Stimulated activated naive CD8-positive, alpha-beta T cell treated with anti-CD3 and anti-CD28 coated beads, Interleukin-15, Interleukin-2, amounts not matched to agents 100 ng/mL and 50 ng/mL, for 24 hours (primary cell): Measurements from ENCODE around the gene SH3D21.

Experiments used
- H3K27ac Mint-ChIP-seq: one replicate; pipeline ENCODE4 v1.8.0; 2021; ENCODE audit warnings: mild to moderate bottlenecking, mixed read lengths
- H3K27me3 Mint-ChIP-seq: one replicate; pipeline ENCODE4 v1.8.0; 2021; ENCODE audit warnings: mixed read lengths
- H3K36me3 Mint-ChIP-seq: one replicate; pipeline ENCODE4 v1.8.0; 2021; ENCODE audit warnings: low read depth, mixed read lengths
- H3K4me1 Mint-ChIP-seq: one replicate; pipeline ENCODE4 v1.8.0; 2021; ENCODE audit warnings: low read depth, mixed read lengths
- H3K4me3 Mint-ChIP-seq: one replicate; pipeline ENCODE4 v1.8.0; 2021; ENCODE audit warnings: mild to moderate bottlenecking, mixed read lengths
- H3K9me3 Mint-ChIP-seq: one replicate; pipeline ENCODE4 v1.8.0; 2021; ENCODE audit warnings: mixed read lengths

Gene SH3D21

DNA sequence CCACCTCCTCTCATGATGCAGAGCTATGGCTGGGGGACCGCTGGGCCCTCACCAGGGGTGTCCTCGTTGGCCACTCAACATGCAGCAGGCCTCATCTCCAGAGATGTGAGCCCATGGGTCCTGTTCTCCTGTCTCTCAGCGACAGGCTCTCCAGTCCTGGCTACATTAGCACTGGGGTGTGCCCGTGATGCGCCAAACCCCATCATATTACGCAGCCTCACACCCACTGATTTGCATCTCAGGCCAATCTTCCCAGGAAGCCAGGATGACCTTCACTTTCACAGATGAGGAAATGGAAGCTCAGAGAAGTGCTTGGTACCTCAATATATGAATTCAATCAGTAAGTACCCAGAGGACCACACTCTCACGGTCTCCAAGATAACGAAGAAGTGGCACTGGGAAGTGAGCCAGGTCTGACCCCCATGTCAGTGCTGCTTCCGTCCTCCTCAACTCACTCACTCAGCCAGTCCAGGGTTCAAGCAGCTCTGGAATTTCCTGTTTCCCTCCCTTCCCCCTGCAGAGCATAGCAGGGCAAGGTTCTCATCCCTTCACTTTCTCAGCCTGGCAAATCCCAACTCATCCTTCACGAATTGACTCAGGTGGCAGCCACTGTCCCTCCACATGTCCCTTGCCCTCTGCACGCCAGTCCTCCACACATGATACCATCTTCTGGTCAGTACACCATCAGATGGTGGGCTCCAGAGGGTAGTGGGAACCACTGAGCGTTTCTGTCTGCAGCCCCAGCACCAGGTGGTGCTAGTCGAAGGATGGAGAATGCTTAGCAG lies 46.1 kb downstream of the SH3D21 start:
- Mint-ChIP-seq H3K27me3 (no peaks in the 10 kb centered on the region), H3K9me3 (no peaks in the 10 kb centered on the region), H3K4me1 (peaks cover 32% of the 10 kb centered on the region), H3K27ac (no peak overlapping the region), H3K36me3 (peaks cover 46% of the 10 kb centered on the region), H3K4me3 (no peak overlapping the region)

DNA sequence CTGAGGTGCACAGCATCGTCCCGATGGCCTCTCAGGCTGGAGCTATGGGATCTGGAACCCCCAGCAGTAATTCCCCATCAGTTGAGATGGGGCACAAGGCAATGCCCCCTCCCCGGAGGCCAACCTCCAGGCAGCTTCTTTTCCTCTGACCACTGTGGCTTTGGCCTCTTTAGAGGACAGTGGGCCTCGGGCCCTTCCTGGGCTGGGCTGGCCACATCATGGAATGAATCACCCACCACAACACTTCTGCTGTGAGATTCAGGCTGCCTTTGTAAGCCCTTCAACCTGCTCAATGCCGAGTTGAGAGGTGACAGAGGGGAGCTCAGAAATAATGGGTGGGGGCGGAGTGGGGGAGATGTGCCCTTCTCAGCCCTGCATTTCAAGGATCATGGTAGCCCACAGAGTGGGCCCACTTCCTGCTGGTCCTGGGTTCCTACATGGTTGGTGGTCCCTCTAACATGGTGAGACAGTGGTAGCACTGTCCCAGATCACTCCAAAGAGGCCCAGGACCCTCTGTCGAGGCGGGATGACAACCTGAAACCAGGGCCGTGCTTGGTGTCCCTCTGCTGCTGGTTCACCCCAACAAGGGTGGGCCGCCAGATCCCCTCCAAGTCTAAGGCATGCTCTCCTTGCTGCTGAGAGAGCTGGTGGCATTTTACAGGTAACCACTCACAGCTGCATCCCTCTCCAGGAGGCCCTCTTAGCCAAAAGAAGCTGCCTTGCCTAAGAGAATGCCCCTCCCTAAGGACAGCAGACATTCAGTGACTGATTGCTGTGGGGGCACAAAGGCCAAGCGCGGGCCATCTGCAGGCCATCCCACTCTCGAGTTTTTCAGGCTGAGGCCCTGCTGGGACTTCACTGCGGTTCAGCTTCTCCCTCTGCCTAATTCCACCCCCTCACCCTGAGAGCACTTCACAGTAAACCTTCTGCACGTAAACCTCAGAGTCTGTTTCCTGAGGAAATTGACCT lies 47.0 kb downstream of the SH3D21 start:
- Mint-ChIP-seq H3K9me3 (no peaks in the 10 kb centered on the region), H3K27ac (no peak overlapping the region), H3K27me3 (no peaks in the 10 kb centered on the region), H3K36me3 (peaks cover 47% of the 10 kb centered on the region), H3K4me1 (peaks cover 32% of the 10 kb centered on the region), H3K4me3 (no peak overlapping the region)

DNA sequence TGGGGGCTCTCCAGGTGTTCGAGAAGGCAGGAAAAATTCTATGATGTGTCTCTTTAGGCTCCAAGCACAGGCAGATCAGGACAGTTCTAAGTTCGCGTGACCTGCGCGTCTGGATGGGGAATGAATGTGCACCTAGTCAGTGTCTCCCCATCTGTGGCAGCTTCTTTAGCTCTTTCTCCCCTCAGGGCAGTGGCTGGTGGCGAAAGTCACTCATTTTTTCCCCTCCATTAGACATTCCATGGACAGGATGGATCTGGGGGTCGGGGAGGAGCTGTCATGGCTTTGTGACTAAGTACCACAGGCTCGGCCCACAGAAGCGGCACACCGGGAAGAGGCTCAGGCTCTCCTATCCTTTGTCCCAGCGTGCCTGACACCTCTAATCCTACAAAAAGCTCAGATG lies 48.3 kb downstream of the SH3D21 start:
- Mint-ChIP-seq H3K36me3 (peaks cover 56% of the 10 kb centered on the region), H3K27ac (no peak overlapping the region), H3K27me3 (no peaks in the 10 kb centered on the region)

DNA sequence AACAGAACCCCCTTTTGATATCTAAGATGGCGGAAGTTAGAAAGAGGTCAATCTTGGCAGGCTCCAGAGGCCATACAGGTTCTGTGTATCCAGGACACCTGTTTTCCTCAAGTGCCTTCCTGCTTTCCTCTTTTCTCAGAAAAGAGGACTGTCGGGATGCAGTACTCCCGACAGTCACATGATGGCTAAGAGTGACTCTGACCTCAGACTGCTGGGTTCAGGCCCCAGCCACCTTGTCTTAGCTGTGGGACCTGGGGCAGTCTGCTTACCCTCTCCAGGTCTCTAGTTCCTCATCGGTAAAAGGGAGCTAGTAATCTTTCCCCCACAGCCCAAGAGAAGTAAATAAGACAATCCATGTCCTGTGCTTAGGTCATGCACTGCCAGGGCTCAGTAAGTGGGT lies 49.6 kb downstream of the SH3D21 start:
- Mint-ChIP-seq H3K36me3 (peaks cover 56% of the 10 kb centered on the region), H3K9me3 (no peaks in the 10 kb centered on the region), H3K4me1 (peaks cover 28% of the 10 kb centered on the region), H3K27ac (no peak overlapping the region), H3K4me3 (no peak overlapping the region), H3K27me3 (no peaks in the 10 kb centered on the region)

More for the DNA sequence above, 48.3 kb downstream of the SH3D21 start:
- no peak overlapping the region for H3K4me3 Mint-ChIP-seq
- H3K4me1 Mint-ChIP-seq: peaks cover 30% of the 10 kb centered on the region
- no peaks in the 10 kb centered on the region for H3K9me3 Mint-ChIP-seq

DNA sequence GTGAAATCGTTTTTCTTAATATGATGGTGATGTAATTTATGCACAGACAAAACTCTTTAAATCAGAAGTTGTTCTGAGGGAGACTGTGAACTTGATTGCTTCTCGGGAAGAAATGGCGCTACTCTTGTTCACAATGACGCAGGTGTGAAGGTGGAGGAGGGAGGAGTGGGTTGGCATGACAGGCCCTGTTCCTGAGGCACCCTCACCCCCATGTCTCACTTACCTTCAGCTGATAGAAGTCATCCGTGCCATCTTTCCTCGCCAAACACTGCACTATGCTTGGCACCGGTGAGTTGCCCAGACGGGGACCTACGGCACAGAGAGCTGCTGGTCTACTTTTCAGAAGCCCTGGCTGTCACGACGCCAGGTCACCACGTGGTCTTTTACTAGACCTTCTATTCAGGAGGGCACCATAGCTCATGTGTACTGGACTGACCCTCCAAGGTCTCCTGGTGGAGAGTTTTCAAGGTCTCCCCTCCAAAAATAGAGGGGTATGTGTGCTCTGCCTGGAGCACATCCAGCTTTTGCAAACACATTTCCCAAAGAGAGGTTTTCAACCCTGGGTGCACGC lies 52.4 kb downstream of the SH3D21 start:
- Mint-ChIP-seq H3K9me3 (no peaks in the 10 kb centered on the region), H3K36me3 (peaks cover 59% of the 10 kb centered on the region), H3K4me1 (peaks cover 9% of the 10 kb centered on the region), H3K27ac (no peak overlapping the region), H3K27me3 (no peaks in the 10 kb centered on the region), H3K4me3 (no peak overlapping the region)

DNA sequence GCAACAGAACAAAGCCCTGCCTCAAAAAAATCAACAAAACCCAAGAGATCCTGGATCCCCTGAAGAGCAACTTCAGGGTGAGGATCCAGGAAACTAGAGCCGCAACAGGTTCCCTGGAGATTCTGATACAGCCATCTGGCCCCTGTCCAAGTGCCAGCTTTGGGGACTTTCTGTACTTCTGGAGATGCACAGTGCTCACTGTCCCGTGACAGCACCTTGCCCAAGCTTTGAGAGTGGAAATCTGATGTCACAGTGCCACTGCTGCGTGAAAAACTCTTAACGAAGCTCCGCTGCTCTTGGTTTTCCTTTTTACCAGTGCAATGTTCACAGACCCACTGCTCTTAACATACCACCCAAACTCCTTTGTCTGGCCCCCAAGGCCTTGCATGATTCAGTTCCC lies 53.2 kb downstream of the SH3D21 start:
- no peak overlapping the region for H3K4me3 Mint-ChIP-seq
- no peaks in the 10 kb centered on the region for H3K27me3 Mint-ChIP-seq
- peaks cover 9% of the 10 kb centered on the region for H3K4me1 Mint-ChIP-seq
- no peaks in the 10 kb centered on the region for H3K9me3 Mint-ChIP-seq
- H3K36me3 Mint-ChIP-seq: peaks cover 56% of the 10 kb centered on the region
- H3K27ac Mint-ChIP-seq: peak overlapping the region; percentile 80

DNA sequence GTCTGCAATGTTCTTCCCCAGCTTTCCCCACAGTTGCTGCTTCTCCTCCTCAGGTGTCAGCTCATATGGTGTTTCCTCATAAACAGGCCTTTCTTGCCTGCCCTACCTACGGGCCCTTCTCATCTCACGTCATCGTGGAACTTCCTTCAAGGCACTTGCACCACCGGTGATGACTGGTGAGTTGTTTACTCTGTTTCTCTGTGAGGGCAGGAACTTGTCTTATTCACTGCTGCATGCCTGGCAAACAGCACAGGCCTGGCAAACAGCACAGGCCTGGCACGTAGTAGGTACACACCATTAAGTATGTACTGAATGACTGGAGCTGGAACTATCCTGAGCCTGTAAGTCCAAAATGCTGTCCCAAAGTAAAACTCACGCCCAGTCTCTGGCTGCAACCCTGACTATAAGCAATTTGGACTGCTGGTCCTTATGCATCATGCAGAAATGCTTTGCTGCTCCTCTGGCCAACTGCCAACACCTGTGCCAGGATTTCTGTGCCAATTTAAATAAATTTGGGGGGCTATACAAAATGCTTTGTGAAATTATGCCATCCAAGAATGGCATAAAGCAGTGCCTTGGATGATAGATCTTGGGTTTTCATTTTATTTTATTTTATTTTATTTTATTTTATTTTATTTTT lies 53.9 kb downstream of the SH3D21 start:
- H3K27me3 Mint-ChIP-seq: no peaks in the 10 kb centered on the region
- H3K4me3 Mint-ChIP-seq: no peak overlapping the region
- peak overlapping the region; percentile 80 for H3K27ac Mint-ChIP-seq
- H3K9me3 Mint-ChIP-seq: no peaks in the 10 kb centered on the region
- H3K36me3 Mint-ChIP-seq: peaks cover 51% of the 10 kb centered on the region
- H3K4me1 Mint-ChIP-seq: peaks cover 10% of the 10 kb centered on the region

DNA sequence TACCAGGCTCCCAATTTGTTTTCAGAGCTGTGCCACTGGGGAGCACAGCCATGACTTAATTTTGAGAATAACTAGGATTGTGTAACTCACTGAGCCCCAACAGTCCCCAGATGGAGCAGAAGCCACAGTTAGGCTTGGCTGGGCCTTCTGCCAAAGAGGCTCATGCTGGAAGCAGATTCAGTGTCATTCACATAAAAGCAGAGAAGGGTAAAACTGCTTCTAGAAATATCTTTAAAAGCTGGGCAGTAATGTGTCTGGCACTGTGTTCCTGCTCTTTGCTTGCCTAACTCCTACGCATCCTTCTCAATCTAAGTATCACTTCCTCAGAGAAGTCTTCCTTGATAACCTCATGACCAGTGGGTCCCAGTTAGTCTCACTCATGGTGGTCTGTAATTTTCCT lies 59.2 kb downstream of the SH3D21 start:
- no peak overlapping the region for H3K4me3 Mint-ChIP-seq
- H3K4me1 Mint-ChIP-seq: peaks cover 44% of the 10 kb centered on the region
- no peaks in the 10 kb centered on the region for H3K27me3 Mint-ChIP-seq
- H3K27ac Mint-ChIP-seq: peak overlapping the region; percentile 79
- H3K9me3 Mint-ChIP-seq: no peaks in the 10 kb centered on the region
- H3K36me3 Mint-ChIP-seq: peaks cover 11% of the 10 kb centered on the region

DNA sequence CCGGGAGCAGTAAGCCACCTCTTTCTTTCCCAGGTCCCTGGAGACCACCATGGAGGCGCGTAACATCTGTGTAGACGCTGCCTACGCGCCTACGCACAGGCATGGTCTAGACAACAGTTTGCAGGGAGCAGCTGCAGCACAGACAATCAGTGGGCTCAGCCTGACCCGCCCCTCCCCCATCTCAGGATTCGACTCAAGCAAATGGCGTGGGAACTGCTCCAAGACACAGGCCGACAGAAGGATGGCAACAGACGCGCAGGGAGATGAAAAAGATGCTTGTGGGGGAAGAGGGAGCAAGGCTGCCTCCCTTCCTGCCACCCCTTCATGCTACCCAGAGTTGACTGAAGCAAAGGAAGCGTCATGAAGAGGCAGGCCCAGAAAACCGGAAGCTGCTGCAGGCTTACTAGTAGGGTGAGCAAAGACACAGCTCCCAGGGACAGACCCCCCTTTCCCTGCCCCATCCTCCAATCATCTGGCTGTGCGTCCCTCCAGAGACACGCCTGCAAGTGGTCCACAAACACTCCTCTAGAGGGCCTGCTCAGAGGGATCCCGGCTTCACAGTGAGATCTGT lies 60.0 kb downstream of the SH3D21 start:
- peak overlapping the region; percentile 79 for H3K27ac Mint-ChIP-seq
- H3K4me1 Mint-ChIP-seq: peaks cover 44% of the 10 kb centered on the region
- no peaks in the 10 kb centered on the region for H3K27me3 Mint-ChIP-seq
- no peak overlapping the region for H3K4me3 Mint-ChIP-seq
- H3K36me3 Mint-ChIP-seq: peaks cover 11% of the 10 kb centered on the region
- H3K9me3 Mint-ChIP-seq: no peaks in the 10 kb centered on the region

DNA sequence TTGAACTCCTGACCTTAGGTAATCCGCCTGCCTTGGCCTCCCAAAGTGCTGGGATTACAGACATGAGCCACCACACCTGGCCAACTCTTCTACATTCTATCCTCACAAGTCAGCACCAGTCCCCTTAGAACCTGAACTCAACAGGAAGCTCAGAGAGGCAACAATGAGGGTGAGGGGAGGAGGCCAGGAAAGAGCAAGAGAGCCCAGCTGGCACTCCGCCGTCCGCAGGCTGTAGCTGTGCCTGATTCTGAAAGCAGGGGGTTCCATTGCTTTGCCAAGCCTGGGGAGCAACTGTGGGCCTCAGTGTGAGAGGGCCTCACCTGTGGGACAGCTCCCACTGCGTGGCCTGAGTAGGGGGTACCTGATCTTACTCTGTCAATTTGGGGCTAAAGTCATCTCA lies 60.9 kb downstream of the SH3D21 start:
- H3K36me3 Mint-ChIP-seq: peaks cover 7% of the 10 kb centered on the region
- no peaks in the 10 kb centered on the region for H3K27me3 Mint-ChIP-seq
- no peaks in the 10 kb centered on the region for H3K9me3 Mint-ChIP-seq
- peaks cover 47% of the 10 kb centered on the region for H3K4me1 Mint-ChIP-seq
- H3K4me3 Mint-ChIP-seq: no peak overlapping the region
- H3K27ac Mint-ChIP-seq: peak overlapping the region; percentile 79

DNA sequence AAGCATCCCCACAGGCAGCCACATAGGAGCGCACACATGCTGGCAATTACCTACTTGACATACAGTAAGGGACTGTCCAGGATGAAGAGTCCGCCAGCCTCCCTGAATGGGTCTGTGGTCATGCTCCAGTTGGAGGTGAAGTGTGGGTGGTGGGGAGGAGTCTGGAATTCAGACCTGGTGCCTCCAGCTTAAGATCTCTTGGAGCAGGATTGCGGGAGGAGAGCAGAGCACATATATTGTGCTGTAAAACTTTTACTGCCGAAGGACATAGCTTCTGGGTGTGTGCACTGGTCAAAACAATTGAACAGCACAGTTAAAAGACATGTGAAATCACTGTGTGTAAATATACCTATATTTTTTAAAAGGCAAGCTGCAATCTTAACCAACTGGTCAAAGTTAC lies 61.6 kb downstream of the SH3D21 start:
- Mint-ChIP-seq H3K4me3 (no peak overlapping the region), H3K4me1 (peaks cover 54% of the 10 kb centered on the region), H3K27me3 (no peaks in the 10 kb centered on the region), H3K9me3 (no peaks in the 10 kb centered on the region), H3K27ac (peak overlapping the region; percentile 33), H3K36me3 (peaks cover 3% of the 10 kb centered on the region)

DNA sequence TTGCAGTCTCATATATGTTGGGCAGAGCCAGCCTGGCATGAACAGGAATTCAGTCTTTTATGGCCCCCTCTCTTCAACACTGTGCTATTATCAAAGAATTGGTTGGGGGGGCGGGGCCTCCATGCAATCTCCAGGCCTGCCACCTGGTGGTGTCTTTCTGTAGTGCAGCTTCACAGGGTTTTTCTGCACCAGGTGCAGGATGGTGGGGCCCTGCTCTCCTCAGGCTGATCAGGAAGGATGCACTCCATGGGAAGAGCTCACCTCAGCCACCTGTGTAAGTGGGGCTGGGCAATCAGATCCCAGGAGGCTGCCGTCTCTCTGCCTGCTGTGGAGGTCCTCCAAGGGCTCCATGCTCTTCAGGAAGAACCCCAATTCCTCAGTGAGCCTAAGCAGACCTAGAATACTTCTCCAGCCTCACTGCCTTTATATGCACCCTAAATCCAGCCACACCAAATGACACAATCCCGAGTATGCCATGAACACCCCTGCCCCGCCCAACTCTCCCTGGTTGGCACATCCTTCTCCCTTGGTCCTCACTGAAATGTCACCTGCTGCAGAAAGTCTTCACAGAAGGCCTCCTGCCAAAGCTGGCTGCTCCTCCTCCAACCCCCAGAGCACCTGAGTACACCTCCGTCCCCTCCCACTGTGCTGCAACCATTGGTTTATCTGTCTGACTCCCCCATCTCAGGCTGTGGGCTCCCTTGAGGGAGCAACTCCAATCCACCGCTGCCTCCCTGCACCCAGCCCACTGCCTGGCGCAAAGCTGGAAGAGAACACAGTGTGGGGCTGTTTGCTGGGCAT lies 63.1 kb downstream of the SH3D21 start:
- Mint-ChIP-seq H3K4me3 (no peak overlapping the region), H3K4me1 (peaks cover 69% of the 10 kb centered on the region), H3K27ac (peak overlapping the region; percentile 65), H3K9me3 (no peaks in the 10 kb centered on the region), H3K27me3 (no peaks in the 10 kb centered on the region), H3K36me3 (peaks cover 3% of the 10 kb centered on the region)
